Stimulated activated CD4-positive, alpha-beta T cell treated with anti-CD3 and anti-CD28 coated beads, Interleukin-2, amount 100 ng/mL, for 48 hours (primary cell): ENCODE measurements around the gene TRIM60.
"Not testable (repeated sequence)": the region's sequence is repeated elsewhere in the genome, so short reads cannot be mapped to it uniquely, and the experiment has no call there.

ENCODE experiments used
- DNase-seq, 2 donors: peaks; one replicate each; pipeline ENCODE4 v3.0.0-alpha.2; 2020

The TRIM60 gene

GRCh38 chr4:165031436-165032211, at the start of gene TRIM60:
Gene TRIM60 (plus strand): TSS chr4:165031999. CDS start chr4:165040073, 8,074 bp downstream.
- DNase-seq, result no peak

GRCh38 chr4:164989471-164989870, 42.3 kb upstream of the TRIM60 start:
- no peak for DNase-seq

- not testable (repeated sequence) for DNase-seq
Observed at GRCh38 chr4:164990786-164991185, 41.0 kb upstream of the TRIM60 start.

- not testable (repeated sequence) for DNase-seq
Observed at GRCh38 chr4:164996123-164996522, 35.7 kb upstream of the TRIM60 start.

GRCh38 chr4:164997324-164997723, 34.5 kb upstream of the TRIM60 start:
- DNase-seq, result no peak

- no peak for DNase-seq
Observed at GRCh38 chr4:164997941-164998340, 33.9 kb upstream of the TRIM60 start.

- DNase-seq, result not testable (repeated sequence)
Observed at GRCh38 chr4:164998526-164999080, 33.2 kb upstream of the TRIM60 start.

GRCh38 chr4:165001957-165002356, 29.8 kb upstream of the TRIM60 start:
- not testable (repeated sequence) for DNase-seq

GRCh38 chr4:165005352-165005925, 26.4 kb upstream of the TRIM60 start:
- no peak for DNase-seq

GRCh38 chr4:165006456-165006855, 25.3 kb upstream of the TRIM60 start:
- DNase-seq, result no peak

GRCh38 chr4:165006886-165007285, 24.9 kb upstream of the TRIM60 start:
- no peak for DNase-seq

- DNase-seq, result no peak
Observed at GRCh38 chr4:165009493-165010227, 22.1 kb upstream of the TRIM60 start.

- no peak for DNase-seq
Observed at GRCh38 chr4:165010487-165010886, 21.3 kb upstream of the TRIM60 start.

GRCh38 chr4:165010991-165011390, 20.8 kb upstream of the TRIM60 start:
- DNase-seq, result no peak

- DNase-seq, result no peak
Observed at GRCh38 chr4:165011403-165011802, 20.4 kb upstream of the TRIM60 start.

GRCh38 chr4:165013691-165014090, 18.1 kb upstream of the TRIM60 start:
- no peak for DNase-seq

- no peak for DNase-seq
Observed at GRCh38 chr4:165016971-165017370, 14.8 kb upstream of the TRIM60 start.

GRCh38 chr4:165019995-165020394, 11.8 kb upstream of the TRIM60 start:
- not testable (repeated sequence) for DNase-seq

- not testable (repeated sequence) for DNase-seq
Observed at GRCh38 chr4:165025782-165026181, 6.0 kb upstream of the TRIM60 start.

GRCh38 chr4:165027762-165028402, 3.9 kb upstream of the TRIM60 start:
- no peak for DNase-seq

GRCh38 chr4:165048170-165048569, 16.4 kb downstream of the TRIM60 start:
- DNase-seq, result no peak

- DNase-seq, result no peak
Observed at GRCh38 chr4:165052627-165053026, 20.8 kb downstream of the TRIM60 start.

GRCh38 chr4:165053645-165054044, 21.8 kb downstream of the TRIM60 start, which contains the start of gene TRIM75:
Gene TRIM75 (plus strand): TSS chr4:165053866. CDS start chr4:165059148, 5,282 bp downstream.
- DNase-seq, result no peak
